ENCODE data around the gene GNPDA1. TPM values are rescaled to one million over a fixed set of nuclear protein-coding genes. Genes with fewer than 3 reads are reported as not detected.
A peak's percentile ranks its signal among the peaks of the same experiment; 100 is the strongest.

Gene GNPDA1
- total and polyA plus RNA-seq, 9 of the 15 experiments (the other 6 are each of a cell fraction or from before 2014, with no cell fraction given) = 14.1 to 145 (median 52.2) TPM

DNA sequence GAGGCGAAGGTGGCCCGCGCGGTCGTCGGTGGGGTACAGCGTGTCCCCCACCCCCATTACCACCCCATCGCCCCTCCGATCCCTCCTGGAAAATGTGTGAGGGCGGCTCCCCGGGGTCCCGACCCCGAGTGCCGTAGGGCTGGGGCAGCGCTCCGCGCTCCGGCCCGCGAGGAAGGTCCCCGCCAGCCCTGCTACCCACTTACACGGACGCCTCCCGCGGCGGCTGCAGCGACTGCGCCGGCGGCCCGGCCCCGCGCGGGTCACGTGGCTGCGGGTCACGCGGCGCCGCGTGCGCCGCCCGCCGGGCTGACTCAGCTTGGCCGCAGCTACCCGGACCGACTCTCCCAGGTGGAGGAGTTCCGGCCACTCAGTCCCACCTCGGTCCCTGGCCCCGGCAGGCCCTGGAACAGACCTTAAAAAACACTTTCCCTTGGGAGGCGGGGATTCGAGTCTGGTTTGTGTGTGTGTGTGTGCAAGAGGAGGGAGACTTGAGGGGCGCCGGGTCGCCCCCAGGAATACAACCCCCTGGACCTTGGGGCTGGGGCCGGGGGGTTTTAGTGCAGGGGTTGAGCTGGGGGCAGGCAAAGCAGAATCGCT is at the start of gene GNPDA1 (continued):
- TF ChIP-seq, protein P1, sequence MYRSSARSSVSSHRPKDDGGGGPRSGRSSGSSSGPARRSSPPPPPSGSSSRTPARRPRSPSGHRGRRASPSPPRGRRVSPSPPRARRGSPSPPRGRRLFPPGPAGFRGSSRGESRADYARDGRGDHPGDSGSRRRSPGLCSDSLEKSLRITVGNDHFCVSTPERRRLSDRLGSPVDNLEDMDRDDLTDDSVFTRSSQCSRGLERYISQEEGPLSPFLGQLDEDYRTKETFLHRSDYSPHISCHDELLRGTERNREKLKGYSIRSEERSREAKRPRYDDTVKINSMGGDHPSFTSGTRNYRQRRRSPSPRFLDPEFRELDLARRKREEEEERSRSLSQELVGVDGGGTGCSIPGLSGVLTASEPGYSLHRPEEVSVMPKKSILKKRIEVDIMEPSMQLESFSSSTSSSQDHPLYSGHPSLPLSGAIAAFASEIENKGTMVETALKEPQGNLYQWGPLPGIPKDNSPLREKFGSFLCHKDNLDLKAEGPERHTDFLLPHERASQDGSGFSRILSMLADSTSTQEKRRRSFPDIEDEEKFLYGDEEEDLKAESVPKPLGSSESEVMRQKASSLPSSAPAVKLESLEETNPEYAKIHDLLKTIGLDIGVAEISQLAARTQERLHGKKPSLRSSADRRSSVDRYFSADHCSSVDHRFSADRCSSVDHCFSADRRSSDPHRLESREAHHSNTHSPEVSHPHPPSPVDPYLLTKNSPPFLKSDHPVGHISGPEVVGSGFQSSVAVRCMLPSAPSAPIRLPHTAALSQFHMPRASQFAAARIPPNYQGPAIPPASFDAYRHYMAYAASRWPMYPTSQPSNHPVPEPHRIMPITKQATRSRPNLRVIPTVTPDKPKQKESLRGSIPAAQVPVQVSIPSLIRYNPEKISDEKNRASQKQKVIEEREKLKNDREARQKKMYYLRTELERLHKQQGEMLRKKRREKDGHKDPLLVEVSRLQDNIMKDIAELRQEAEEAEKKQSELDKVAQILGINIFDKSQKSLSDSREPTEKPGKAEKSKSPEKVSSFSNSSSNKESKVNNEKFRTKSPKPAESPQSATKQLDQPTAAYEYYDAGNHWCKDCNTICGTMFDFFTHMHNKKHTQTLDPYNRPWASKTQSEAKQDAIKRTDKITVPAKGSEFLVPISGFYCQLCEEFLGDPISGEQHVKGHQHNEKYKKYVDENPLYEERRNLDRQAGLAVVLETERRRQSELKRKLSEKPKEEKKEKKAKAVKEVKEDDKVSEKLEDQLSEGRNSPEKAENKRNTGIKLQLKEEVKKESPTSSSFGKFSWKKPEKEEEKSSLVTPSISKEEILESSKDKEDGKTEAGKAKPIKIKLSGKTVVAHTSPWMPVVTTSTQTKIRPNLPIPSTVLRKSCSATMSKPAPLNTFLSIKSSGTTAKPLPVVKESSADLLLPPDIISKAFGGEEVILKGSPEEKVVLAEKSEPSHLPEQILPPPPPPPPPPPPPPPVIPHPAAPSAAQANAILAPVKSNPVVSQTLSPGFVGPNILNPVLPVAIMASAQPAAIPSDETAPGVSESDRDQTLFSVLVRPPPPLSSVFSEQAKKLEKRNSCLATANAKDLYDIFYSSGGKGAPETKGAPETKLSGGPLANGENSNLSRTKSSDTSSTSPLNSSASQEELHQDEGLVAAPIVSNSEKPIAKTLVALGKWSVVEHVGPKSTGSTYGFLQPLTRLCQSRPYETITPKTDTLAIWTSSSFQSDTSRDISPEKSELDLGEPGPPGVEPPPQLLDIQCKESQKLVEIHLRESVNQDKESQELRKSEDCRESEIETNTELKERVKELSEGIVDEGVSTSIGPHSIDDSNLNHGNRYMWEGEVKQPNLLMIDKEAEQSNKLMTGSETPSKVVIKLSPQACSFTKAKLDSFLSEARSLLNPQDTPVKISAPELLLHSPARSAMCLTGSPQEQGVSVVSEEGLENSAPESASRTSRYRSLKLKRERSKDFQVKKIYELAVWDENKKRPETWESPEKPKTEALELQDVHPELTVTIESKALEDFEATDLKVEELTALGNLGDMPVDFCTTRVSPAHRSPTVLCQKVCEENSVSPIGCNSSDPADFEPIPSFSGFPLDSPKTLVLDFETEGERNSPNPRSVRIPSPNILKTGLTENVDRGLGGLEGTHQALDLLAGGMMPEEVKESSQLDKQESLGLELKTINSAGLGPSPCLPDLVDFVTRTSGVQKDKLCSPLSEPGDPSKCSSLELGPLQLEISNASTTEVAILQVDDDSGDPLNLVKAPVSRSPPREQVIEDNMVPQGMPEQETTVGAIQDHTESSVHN (IDR thresholded peaks at IDR 0.05; ENCODE audit: borderline replicate concordance in 1 of 2, low read depth in 1 of 2) = no peak
- no peak for TF ChIP-seq MEF2D (tag; conservative IDR thresholded peaks at IDR 0.05; ENCODE audit: low read depth)
- no peak for TF ChIP-seq ZNF586 (CRISPR knock-in tag; conservative IDR thresholded peaks at IDR 0.05)
- TF ChIP-seq, protein P2, sequence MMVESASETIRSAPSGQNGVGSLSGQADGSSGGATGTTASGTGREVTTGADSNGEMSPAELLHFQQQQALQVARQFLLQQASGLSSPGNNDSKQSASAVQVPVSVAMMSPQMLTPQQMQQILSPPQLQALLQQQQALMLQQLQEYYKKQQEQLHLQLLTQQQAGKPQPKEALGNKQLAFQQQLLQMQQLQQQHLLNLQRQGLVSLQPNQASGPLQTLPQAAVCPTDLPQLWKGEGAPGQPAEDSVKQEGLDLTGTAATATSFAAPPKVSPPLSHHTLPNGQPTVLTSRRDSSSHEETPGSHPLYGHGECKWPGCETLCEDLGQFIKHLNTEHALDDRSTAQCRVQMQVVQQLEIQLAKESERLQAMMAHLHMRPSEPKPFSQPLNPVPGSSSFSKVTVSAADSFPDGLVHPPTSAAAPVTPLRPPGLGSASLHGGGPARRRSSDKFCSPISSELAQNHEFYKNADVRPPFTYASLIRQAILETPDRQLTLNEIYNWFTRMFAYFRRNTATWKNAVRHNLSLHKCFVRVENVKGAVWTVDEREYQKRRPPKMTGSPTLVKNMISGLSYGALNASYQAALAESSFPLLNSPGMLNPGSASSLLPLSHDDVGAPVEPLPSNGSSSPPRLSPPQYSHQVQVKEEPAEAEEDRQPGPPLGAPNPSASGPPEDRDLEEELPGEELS (CRISPR knock-in tag; IDR thresholded peaks at IDR 0.05; ENCODE audit: borderline replicate concordance) = no peak
- no peak for TF ChIP-seq SIX5 (IDR thresholded peaks at IDR 0.05; ENCODE audit: borderline replicate concordance in 1 of 2, insufficient read depth in 1 of 2, low read depth in 1 of 2, low read length in 2 of 2)
- no peak for TF ChIP-seq ZNF79 (CRISPR knock-in tag; IDR thresholded peaks at IDR 0.05; ENCODE audit: low read depth)
- TF ChIP-seq SMARCE1 (IDR thresholded peaks at IDR 0.05) = 0 out of 2 replicates have a peak, but pooled peaks have one; percentile 26
- TF ChIP-seq ZNF766 (CRISPR knock-in tag; conservative IDR thresholded peaks at IDR 0.05) = peak; percentile 57
